ACC112 (cell line): ENCODE measurements around the gene RAB6C.
"Not testable (repeated sequence)": the region's sequence is repeated elsewhere in the genome, so short reads cannot be mapped to it uniquely, and the experiment has no call there.

Experiments
- H2AFZ ChIP-seq: fragments of 200-600 bp; sonication (generic); one replicate; pipeline ENCODE4 v1.6.0; 2017; ENCODE audit warnings: antibody characterized with exemption, low read length; ENCODE audit not compliant: unreplicated experiment
- H3K27ac ChIP-seq: fragments of 200-600 bp; sonication (generic); 2 replicates; pipeline ENCODE4 v1.5.1; 2014; ENCODE audit warnings: low read depth, mild to moderate bottlenecking, antibody characterized with exemption, low read length, moderate library complexity
- H3K27me3 ChIP-seq: fragments of 200-600 bp; sonication (generic); 2 replicates; pipeline ENCODE4 v1.6.1; 2014; ENCODE audit warnings: mild to moderate bottlenecking, antibody characterized with exemption, low read length, moderate library complexity, mixed read lengths; ENCODE audit not compliant: insufficient read depth
- H3K36me3 ChIP-seq: fragments of 200-600 bp; sonication (generic); 2 replicates; pipeline ENCODE4 v1.6.1; 2016; ENCODE audit warnings: mild to moderate bottlenecking, antibody characterized with exemption, low read length, moderate library complexity, mixed read lengths; ENCODE audit not compliant: insufficient read depth
- H3K4me1 ChIP-seq: fragments of 200-600 bp; sonication (generic); one replicate; pipeline ENCODE4 v1.6.1; 2016; ENCODE audit warnings: low read length, mixed read lengths; ENCODE audit not compliant: insufficient read depth, unreplicated experiment, control insufficient read depth
- H3K4me3 ChIP-seq: fragments of 200-600 bp; sonication (generic); 2 replicates; pipeline ENCODE4 v1.5.1; 2014; ENCODE audit warnings: mild to moderate bottlenecking, low read depth, low read length
- H3K79me2 ChIP-seq: fragments of 200-600 bp; sonication (generic); one replicate; pipeline ENCODE4 v1.6.0; 2016; ENCODE audit warnings: low read length; ENCODE audit not compliant: control insufficient read depth, unreplicated experiment, insufficient read depth

Gene RAB6C

GRCh38 chr2:129993151-129993550, 13.7 kb downstream of the RAB6C start:
- not testable (repeated sequence) for H3K36me3 ChIP-seq, H2AFZ ChIP-seq, H3K4me1 ChIP-seq, H3K79me2 ChIP-seq, H3K27me3 ChIP-seq, H3K4me3 ChIP-seq, H3K27ac ChIP-seq

GRCh38 chr2:129996657-129997237, 17.3 kb downstream of the RAB6C start:
- not testable (repeated sequence) for H3K36me3 ChIP-seq, H3K4me3 ChIP-seq, H3K27ac ChIP-seq, H3K79me2 ChIP-seq, H3K27me3 ChIP-seq, H3K4me1 ChIP-seq, H2AFZ ChIP-seq

GRCh38 chr2:129998771-129999170, 19.3 kb downstream of the RAB6C start:
- not testable (repeated sequence) for H3K27ac ChIP-seq, H2AFZ ChIP-seq, H3K27me3 ChIP-seq, H3K36me3 ChIP-seq, H3K4me1 ChIP-seq, H3K4me3 ChIP-seq, H3K79me2 ChIP-seq

GRCh38 chr2:130005862-130006261, 26.4 kb downstream of the RAB6C start:
- not testable (repeated sequence) for H3K4me1 ChIP-seq, H3K4me3 ChIP-seq, H3K27me3 ChIP-seq, H2AFZ ChIP-seq, H3K36me3 ChIP-seq, H3K27ac ChIP-seq, H3K79me2 ChIP-seq

GRCh38 chr2:130016701-130017100, 37.2 kb downstream of the RAB6C start:
- not testable (repeated sequence) for H3K79me2 ChIP-seq, H3K27me3 ChIP-seq, H3K4me1 ChIP-seq, H3K36me3 ChIP-seq, H3K4me3 ChIP-seq, H2AFZ ChIP-seq, H3K27ac ChIP-seq

GRCh38 chr2:130019402-130019801, 39.9 kb downstream of the RAB6C start:
- Histone ChIP-seq H3K4me3 (no peak overlapping the region), H3K27ac (no peak overlapping the region), H3K36me3 (no peaks in the 10 kb centered on the region), H2AFZ (no peak overlapping the region), H3K79me2 (no peaks in the 10 kb centered on the region), H3K27me3 (no peaks in the 10 kb centered on the region), H3K4me1 (no peaks in the 10 kb centered on the region)

GRCh38 chr2:130020069-130020468, 40.6 kb downstream of the RAB6C start:
- not testable (repeated sequence) for H3K36me3 ChIP-seq, H3K4me3 ChIP-seq, H3K27ac ChIP-seq, H3K79me2 ChIP-seq, H3K27me3 ChIP-seq, H3K4me1 ChIP-seq, H2AFZ ChIP-seq

GRCh38 chr2:130025931-130026330, 46.5 kb downstream of the RAB6C start:
- H3K27ac ChIP-seq, H3K79me2 ChIP-seq: not testable (repeated sequence)

More at GRCh38 chr2:130025931-130026330, 46.5 kb downstream of the RAB6C start:
- not testable (repeated sequence) for H3K4me3 ChIP-seq, H3K4me1 ChIP-seq, H3K27me3 ChIP-seq, H3K36me3 ChIP-seq, H2AFZ ChIP-seq
